Measurements from ENCODE around the gene ART1.

GRCh38 chr11:3710485-3711259 lies 65.7 kb downstream of the ART1 start:
- no peak for TF ChIP-seq CTCF (IDR thresholded peaks at IDR 0.05)
- no peak for TF ChIP-seq ZFX (IDR thresholded peaks at IDR 0.05; ENCODE audit: borderline replicate concordance)
